PFSK-1 (cell line): ENCODE results near the gene LAMC3.

Experiments
- POLR2AphosphoS5 ChIP-seq: IDR thresholded peaks from 2 replicates; pipeline ENCODE4 v1.6.1; 2012; ENCODE audit warnings: low read depth, mild to moderate bottlenecking, control low read depth, low read length, moderate library complexity
- REST ChIP-seq, 2 experiments: IDR thresholded peaks; 2 replicates each; pipeline versions ENCODE4 v1.6.1 to v1.8.0; 2011 to 2012; ENCODE audit warnings: low read depth in 2 of 2, low read length in 2 of 2, control low read depth in 1 of 2, inconsistent platforms in 1 of 2, mild to moderate bottlenecking in 1 of 2, moderate library complexity in 1 of 2; ENCODE audit not compliant: insufficient read depth in 1 of 2
- SIN3A ChIP-seq: IDR thresholded peaks from 2 replicates; pipeline ENCODE4 v1.6.1; 2012; ENCODE audit warnings: mild to moderate bottlenecking, low read length, moderate library complexity, borderline replicate concordance; ENCODE audit not compliant: insufficient read depth
- TAF1 ChIP-seq: IDR thresholded peaks from 2 replicates; pipeline ENCODE4 v1.6.1; 2012; ENCODE audit warnings: low read length, control low read depth, borderline replicate concordance; ENCODE audit not compliant: insufficient read depth

- TF ChIP-seq TAF1 (no peak), POLR2AphosphoS5 (no peak), SIN3A (no peak), REST (IDR thresholded peaks at IDR 0.05; ENCODE audit: insufficient read depth in 1 of 2, low read depth in 2 of 2, low read length in 2 of 2) (no peak)
Observed at GRCh38 chr9:131046581-131047202, 37.7 kb downstream of the LAMC3 start.
